Measurements from ENCODE around the gene PRCC. TPM values are rescaled to one million over a fixed set of nuclear protein-coding genes. Genes with fewer than 3 reads are reported as not detected.

Gene PRCC
- total and polyA plus RNA-seq, 2 of the 13 experiments (the other 11 are each of a cell fraction or from before 2014, with no cell fraction given): 24.2 to 40.5 TPM

DNA sequence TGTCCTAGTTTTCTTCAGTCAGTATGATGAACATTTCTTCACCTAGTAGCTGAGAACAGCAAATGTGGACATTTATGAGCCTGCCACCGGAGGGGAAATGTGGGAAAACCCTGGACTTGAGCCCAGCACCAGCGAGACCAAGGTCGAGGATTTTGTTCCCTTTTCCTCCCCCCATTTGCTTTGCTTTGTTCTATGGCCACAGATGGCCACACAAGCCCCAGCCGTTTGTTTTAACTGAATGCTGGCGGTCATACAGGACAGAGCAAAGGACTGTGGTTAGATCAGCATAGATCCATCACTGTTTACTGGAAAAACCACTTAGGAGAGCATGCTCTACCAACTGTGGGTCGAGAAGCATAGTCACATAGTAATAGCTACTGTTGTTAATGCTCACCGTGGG is 28.5 kb downstream of the PRCC start (continued):
- TF ChIP-seq, protein P1, sequence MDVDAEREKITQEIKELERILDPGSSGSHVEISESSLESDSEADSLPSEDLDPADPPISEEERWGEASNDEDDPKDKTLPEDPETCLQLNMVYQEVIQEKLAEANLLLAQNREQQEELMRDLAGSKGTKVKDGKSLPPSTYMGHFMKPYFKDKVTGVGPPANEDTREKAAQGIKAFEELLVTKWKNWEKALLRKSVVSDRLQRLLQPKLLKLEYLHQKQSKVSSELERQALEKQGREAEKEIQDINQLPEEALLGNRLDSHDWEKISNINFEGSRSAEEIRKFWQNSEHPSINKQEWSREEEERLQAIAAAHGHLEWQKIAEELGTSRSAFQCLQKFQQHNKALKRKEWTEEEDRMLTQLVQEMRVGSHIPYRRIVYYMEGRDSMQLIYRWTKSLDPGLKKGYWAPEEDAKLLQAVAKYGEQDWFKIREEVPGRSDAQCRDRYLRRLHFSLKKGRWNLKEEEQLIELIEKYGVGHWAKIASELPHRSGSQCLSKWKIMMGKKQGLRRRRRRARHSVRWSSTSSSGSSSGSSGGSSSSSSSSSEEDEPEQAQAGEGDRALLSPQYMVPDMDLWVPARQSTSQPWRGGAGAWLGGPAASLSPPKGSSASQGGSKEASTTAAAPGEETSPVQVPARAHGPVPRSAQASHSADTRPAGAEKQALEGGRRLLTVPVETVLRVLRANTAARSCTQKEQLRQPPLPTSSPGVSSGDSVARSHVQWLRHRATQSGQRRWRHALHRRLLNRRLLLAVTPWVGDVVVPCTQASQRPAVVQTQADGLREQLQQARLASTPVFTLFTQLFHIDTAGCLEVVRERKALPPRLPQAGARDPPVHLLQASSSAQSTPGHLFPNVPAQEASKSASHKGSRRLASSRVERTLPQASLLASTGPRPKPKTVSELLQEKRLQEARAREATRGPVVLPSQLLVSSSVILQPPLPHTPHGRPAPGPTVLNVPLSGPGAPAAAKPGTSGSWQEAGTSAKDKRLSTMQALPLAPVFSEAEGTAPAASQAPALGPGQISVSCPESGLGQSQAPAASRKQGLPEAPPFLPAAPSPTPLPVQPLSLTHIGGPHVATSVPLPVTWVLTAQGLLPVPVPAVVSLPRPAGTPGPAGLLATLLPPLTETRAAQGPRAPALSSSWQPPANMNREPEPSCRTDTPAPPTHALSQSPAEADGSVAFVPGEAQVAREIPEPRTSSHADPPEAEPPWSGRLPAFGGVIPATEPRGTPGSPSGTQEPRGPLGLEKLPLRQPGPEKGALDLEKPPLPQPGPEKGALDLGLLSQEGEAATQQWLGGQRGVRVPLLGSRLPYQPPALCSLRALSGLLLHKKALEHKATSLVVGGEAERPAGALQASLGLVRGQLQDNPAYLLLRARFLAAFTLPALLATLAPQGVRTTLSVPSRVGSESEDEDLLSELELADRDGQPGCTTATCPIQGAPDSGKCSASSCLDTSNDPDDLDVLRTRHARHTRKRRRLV (CRISPR knock-in tag; IDR thresholded peaks at IDR 0.05): no peak
- no peak for TF ChIP-seq ATF7-NPFF (CRISPR knock-in tag; IDR thresholded peaks at IDR 0.05; ENCODE audit: low read depth)
- TF ChIP-seq, protein P2, sequence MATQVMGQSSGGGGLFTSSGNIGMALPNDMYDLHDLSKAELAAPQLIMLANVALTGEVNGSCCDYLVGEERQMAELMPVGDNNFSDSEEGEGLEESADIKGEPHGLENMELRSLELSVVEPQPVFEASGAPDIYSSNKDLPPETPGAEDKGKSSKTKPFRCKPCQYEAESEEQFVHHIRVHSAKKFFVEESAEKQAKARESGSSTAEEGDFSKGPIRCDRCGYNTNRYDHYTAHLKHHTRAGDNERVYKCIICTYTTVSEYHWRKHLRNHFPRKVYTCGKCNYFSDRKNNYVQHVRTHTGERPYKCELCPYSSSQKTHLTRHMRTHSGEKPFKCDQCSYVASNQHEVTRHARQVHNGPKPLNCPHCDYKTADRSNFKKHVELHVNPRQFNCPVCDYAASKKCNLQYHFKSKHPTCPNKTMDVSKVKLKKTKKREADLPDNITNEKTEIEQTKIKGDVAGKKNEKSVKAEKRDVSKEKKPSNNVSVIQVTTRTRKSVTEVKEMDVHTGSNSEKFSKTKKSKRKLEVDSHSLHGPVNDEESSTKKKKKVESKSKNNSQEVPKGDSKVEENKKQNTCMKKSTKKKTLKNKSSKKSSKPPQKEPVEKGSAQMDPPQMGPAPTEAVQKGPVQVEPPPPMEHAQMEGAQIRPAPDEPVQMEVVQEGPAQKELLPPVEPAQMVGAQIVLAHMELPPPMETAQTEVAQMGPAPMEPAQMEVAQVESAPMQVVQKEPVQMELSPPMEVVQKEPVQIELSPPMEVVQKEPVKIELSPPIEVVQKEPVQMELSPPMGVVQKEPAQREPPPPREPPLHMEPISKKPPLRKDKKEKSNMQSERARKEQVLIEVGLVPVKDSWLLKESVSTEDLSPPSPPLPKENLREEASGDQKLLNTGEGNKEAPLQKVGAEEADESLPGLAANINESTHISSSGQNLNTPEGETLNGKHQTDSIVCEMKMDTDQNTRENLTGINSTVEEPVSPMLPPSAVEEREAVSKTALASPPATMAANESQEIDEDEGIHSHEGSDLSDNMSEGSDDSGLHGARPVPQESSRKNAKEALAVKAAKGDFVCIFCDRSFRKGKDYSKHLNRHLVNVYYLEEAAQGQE (IDR thresholded peaks at IDR 0.05; ENCODE audit: borderline replicate concordance in 1 of 2, low read depth in 1 of 2, low read length in 2 of 2): no peak
- TF ChIP-seq BRCA1 (CRISPR knock-in tag; IDR thresholded peaks at IDR 0.05): no peak
- TF ChIP-seq ZNF501 (CRISPR knock-in tag; IDR thresholded peaks at IDR 0.05): no peak
- no peak for TF ChIP-seq POGZ (CRISPR knock-in tag; IDR thresholded peaks at IDR 0.05)
- TF ChIP-seq ZEB1 (IDR thresholded peaks at IDR 0.05; ENCODE audit: insufficient replicate concordance, low read depth): no peak
- TF ChIP-seq, protein P3, sequence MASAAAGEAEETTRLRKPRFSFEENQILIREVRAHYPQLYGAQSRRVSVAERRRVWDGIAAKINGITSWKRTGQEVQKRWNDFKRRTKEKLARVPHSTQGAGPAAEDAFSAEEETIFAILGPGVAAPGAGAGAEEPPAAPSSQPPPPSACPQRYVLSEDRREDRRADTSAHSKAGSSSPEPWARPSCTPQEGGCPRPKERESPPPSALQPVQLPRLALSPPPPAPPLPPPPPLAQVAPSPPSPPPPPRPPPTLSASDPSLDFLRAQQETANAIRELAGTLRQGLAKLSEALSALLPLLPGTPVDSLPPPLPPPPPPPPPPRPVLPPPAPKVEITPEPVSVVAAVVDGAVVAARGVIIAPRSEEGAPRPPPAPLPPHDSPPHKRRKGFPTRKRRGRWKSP (CRISPR knock-in tag; IDR thresholded peaks at IDR 0.05): 0 out of 2 replicates have a peak, but pooled peaks have one; percentile 27
- TF ChIP-seq, protein P4, sequence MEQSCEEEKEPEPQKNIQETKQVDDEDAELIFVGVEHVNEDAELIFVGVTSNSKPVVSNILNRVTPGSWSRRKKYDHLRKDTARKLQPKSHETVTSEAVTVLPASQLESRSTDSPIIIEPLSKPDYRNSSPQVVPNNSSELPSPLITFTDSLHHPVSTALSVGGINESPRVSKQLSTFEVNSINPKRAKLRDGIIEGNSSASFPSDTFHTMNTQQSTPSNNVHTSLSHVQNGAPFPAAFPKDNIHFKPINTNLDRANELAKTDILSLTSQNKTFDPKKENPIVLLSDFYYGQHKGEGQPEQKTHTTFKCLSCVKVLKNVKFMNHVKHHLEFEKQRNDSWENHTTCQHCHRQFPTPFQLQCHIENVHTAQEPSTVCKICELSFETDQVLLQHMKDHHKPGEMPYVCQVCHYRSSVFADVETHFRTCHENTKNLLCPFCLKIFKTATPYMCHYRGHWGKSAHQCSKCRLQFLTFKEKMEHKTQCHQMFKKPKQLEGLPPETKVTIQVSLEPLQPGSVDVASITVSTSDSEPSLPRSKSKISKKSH (CRISPR knock-in tag; IDR thresholded peaks at IDR 0.05; ENCODE audit: borderline replicate concordance): no peak
- TF ChIP-seq, protein P5, sequence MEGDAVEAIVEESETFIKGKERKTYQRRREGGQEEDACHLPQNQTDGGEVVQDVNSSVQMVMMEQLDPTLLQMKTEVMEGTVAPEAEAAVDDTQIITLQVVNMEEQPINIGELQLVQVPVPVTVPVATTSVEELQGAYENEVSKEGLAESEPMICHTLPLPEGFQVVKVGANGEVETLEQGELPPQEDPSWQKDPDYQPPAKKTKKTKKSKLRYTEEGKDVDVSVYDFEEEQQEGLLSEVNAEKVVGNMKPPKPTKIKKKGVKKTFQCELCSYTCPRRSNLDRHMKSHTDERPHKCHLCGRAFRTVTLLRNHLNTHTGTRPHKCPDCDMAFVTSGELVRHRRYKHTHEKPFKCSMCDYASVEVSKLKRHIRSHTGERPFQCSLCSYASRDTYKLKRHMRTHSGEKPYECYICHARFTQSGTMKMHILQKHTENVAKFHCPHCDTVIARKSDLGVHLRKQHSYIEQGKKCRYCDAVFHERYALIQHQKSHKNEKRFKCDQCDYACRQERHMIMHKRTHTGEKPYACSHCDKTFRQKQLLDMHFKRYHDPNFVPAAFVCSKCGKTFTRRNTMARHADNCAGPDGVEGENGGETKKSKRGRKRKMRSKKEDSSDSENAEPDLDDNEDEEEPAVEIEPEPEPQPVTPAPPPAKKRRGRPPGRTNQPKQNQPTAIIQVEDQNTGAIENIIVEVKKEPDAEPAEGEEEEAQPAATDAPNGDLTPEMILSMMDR (CRISPR knock-in tag; IDR thresholded peaks at IDR 0.05): no peak
- TF ChIP-seq, protein P6, sequence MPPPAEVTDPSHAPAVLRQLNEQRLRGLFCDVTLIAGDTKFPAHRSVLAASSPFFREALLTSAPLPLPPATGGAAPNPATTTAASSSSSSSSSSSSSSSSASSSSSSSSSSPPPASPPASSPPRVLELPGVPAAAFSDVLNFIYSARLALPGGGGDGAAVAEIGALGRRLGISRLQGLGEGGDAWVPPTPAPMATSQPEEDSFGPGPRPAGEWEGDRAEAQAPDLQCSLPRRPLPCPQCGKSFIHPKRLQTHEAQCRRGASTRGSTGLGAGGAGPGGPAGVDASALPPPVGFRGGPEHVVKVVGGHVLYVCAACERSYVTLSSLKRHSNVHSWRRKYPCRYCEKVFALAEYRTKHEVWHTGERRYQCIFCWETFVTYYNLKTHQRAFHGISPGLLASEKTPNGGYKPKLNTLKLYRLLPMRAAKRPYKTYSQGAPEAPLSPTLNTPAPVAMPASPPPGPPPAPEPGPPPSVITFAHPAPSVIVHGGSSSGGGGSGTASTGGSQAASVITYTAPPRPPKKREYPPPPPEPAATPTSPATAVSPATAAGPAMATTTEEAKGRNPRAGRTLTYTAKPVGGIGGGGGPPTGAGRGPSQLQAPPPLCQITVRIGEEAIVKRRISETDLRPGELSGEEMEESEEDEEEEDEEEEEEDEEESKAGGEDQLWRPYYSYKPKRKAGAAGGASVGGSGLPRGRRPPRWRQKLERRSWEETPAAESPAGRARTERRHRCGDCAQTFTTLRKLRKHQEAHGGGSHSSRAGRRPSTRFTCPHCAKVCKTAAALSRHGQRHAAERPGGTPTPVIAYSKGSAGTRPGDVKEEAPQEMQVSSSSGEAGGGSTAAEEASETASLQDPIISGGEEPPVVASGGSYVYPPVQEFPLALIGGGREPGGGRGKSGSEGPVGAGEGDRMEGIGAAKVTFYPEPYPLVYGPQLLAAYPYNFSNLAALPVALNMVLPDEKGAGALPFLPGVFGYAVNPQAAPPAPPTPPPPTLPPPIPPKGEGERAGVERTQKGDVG (CRISPR knock-in tag; IDR thresholded peaks at IDR 0.05; ENCODE audit: borderline replicate concordance): no peak
